Measurements from ENCODE around the gene RNGTT.

The RNGTT gene

DNA sequence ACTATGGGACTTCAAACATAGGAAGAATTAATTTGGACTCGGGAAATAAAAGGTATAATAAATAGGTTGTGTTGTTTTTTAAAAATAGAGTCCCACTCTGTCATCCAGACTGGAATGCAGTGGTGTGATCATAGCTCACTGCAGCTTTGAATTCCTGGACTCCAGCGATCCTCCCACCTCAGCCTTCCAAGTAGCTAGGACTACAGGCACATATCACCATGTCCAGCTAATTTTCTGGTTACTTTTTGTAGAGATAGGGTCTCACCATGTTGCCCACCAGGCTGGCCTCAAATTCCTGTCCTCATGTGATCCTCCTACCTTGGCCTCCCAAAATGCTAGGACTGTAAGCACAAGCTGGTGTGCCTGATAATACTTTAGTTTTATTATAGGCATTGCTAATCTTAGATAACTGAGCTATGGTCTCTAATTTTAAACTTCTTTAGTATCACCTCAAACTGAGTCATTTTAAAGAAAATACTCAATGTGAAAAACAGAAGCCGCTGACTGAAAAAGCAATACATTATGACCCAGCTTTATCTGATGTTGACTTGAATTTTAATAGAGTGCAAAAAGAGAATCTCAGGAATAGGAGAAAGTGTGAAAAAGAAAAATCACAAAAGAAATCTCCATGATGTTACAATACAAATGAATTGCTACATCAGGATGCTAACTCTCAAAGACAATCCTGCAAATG lies 251.0 kb downstream of the RNGTT start:
- no peak for DNase-seq

DNA sequence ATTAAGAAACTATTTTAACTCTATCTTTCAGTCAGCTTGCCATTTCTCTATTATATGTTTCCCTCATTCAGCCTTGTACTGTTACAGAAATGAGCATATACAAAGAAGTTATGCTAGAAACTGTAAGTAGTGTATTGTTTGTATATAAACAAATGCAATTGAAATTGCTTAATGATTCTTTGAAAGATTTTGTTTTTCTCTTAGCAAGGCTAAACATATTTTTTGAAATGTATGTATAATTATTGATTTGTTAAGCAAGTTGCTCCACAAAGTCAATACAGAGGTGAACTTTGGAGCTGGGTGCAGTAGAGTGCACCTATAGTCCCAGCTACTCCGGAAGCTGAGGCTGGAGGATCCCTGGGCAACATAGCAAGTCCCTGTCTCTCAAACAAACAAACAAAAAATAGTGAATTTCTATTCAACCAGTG lies 253.6 kb downstream of the RNGTT start:
- DNase-seq: no peak

DNA sequence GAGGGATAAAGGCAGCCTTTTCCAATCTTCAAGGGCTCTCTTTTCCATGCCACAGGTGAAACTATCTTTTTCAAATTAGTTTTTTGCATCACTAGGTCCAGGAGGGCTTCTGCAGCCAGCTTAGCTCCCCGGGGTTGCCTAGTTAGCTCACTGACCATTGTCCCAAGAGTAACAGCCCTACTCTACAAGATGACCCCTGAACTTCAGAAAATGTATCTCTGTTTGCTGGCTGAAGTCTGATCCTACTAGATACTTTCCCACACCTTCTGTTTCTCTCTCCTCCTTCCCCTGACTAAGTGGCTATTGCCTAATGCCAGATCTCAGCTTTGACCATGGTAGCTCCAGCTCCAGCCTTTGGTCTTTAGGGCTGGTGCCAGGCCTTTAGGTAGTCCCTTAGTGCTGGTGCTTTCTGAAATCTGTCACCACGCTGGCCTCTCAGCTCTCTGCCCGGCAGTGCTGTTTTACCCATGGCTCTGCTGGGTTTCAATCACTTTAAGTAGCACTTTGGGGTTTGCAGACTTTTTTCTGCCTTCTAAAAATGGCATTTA lies 255.1 kb downstream of the RNGTT start:
- DNase-seq: no peak

DNA sequence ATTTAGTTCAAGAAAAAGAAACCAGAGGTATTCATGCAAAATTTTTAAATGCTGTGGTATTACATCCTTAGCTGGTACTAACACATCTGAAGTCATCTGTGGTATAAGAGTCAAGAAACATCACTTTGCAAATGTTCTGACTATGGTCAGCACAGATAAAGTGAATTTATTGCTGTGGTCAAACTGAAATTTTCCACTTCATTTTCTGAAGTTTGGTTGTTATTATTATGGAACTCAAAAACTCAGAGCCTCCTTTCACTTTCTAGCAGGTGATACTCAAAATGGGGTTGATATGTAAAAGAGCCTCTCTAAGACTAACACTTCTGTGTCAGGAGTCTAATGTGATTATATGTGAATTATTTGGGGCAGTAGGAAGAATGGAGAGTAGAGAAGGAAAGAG lies 257.8 kb downstream of the RNGTT start:
- no peak for DNase-seq

DNA sequence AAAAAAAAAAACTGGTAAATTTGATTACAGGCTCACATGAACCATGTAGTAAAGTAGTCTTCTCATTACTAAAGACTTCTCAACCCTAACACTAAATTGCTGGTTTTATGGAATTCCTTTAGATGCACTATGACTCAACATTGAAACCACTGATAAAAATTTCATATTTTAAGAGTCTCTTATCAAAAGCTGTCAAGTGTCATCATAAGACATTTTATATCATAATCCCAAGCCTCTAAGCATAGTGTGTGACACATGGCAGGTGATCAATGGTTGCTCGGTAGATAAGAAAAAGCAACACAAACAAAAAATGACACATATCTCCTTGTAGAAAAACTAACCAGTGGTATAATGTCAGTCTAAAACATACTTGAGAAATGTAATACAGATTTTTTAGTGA lies 258.4 kb downstream of the RNGTT start:
- DNase-seq: no peak

DNA sequence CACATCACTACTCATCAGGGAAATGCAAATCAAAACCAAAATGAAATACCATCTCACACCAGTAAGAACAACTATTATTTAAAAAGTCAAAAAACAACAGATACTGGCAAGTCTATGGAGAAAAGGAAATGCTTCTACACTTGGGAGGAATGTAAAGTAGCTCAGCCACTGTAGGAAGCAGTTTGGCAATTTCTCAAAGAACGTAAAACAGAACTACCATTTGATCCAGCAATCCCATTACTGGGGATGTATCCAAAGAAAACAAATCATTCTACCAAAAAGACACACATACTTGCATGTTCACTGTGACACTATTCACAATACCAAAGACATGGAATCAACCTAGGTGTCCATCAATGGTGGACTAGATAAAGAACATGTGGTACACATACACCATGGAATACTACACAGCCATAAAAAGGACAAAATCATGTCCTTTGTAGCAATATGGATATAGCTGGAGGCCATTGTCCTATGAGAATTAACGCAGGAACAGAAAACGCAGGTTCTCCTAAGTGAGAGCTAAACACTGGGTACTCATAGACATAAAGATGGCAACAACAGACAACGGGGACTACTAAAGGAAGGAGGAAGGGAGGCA lies 260.4 kb downstream of the RNGTT start:
- DNase-seq: no peak

DNA sequence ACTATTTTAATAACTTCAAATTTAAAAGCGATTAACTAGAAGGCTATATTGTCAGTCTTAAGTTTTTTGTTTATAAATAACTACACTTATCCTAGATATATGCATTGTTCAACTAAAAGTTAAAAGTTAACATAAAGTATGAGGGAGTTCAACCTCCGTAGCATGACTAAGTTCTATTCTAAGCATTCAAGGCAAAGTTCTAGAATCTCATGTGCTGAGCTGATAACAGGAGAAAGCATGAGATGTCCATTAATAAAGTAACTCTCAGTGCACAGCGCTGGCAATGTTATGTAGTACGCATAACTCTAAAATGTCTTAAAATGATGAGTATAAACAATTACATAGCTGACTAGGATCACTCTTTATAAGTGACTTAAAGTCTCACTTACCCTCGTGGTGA lies 264.8 kb downstream of the RNGTT start:
- DNase-seq: no peak

DNA sequence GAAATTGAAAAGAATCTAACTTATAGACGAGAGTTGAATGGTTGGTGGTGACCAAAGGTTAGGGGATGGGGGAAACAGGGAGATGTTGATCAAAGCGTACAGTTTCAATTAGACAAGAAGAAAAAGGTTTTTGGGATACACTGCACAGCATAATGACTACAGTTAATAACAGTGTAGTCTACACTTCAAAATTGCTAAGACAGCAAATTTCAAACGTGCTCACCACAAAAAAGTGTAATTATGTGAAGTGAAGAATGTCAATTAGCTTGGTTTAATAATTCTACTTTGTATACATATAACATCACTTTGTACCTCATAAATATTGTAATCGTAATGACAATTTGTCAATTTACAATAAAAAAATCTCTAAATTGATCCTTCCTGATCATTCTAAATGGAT lies 267.5 kb downstream of the RNGTT start:
- DNase-seq: no peak

DNA sequence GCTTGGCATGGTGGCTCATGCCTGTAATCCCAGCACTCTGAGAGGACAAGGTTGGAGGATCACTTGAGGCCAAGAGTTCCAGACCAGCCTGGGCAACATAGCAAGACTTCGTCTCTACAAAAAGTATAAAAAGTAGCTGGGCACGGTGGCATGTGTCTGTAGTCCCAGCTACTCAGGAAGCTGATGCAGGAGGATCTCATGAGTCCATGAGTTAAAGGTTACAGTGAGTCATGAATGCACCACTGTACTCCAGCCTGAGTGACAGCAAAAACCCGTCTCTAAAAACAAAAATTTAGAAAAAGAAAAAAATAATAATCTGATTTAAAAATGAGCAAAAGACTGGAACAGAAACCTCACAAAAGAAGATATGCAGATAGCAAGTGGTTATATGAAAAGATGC lies 279.7 kb downstream of the RNGTT start:
- DNase-seq: no peak

DNA sequence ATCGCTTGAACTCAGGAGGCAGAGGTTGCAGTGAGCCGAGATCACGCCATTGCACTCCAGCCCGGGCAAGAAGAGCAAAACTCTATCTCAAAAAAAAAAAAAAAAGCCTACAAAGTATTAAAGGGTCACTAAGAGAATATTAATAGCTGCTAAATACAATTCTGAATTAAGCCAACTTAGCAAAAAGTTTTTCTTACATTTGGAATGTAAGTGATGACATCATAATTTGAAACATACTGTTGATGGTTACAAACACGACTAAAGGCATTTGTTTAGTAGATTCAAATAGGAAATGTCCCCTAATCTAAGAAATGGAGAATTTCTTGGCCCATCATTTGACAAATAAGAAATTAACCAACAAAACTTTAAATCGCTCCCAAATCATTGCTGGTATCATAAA lies 282.8 kb downstream of the RNGTT start:
- no peak for DNase-seq

DNA sequence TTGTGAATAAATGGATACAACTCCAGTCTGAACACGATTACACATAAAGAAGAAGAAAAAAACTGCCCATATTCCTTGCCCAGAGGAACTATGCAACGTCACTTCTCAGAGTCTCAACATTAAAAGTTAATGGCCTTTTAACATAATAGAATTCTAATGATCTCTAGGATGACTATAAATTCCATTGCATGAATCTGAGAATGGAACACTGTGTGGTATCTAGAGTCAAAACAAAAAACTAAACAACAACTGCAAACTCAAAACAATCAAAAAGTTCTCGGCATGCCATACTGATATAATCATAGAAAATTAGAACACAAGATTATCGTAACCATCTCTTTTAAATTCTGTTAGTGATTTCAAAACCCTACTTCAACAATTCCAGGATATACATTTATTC lies 283.6 kb downstream of the RNGTT start:
- DNase-seq: no peak

DNA sequence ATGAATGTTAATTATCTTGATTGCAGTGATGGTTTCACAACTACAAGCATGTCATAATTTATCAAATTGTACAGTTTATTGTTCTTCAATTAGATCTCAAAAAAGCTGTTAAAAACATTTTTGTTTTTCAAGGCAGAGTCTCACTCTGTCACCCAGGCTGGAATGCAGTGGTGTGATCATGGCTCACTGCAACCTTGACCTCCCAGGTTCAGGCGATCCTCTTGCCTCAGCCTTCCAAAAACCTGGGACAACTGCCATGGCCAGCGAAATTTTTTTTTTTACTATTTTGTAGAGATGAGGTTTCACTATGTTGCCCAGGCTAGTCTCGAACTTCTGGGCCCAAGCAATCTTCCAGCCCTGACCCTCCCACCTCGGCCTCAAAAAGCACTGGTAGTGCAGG lies 286.1 kb downstream of the RNGTT start:
- no peak for DNase-seq

DNA sequence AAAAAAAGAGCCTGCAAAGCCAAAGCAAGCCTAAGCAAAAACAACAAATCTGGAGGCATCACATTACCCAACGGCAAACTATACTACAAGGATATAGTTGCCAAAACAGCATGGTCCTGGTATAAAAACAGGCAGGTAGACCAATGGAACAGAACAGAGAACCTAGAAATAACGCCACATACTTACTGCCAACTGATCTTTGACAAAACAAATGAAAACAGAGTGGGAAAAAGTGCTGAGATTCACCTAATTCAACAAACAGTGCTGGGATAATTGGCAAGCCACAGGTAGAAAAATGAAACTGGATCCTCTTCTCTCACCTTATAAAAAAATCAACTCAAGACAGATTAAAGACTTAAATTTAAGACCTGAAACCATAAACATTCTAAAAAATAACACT lies 291.8 kb downstream of the RNGTT start:
- no peak for DNase-seq

DNA sequence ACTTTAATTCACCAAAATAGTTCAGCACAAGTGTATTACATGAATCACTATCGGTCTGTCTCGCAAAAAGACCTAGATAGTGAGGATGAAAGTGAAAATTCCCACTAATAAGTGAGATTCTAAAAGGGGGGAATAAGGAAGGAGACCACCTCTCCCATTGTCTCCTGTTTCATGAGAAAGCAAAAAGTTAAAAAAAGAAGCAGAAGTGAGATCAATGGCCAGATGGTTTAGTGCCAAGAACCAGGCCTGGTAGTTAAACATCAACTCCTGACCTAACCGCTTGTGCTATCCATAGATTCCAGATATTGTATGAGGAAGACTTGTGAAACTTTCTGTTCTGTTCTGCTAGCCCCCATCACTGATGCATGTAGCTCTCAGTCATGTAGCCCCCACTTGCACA lies 293.0 kb downstream of the RNGTT start:
- DNase-seq: no peak

DNA sequence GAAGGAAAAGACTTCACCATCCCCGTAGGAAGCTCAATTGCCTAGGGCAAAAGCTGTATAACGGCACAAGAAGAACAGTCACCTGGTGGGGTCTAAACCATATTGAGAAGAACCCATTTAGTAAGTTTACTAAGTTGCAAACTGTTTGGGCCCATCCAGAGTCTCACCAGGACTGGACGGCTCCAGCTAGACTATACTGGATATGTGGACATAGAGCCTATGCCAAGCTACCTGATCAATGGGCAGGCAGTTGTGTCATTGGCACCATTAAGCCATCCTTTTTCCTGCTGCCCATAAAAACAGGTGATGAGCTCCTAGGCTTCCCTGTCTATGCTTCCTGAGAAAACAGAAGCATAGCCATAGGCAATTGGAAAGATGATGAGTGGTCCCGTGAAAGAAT lies 293.9 kb downstream of the RNGTT start:
- no peak for DNase-seq

DNA sequence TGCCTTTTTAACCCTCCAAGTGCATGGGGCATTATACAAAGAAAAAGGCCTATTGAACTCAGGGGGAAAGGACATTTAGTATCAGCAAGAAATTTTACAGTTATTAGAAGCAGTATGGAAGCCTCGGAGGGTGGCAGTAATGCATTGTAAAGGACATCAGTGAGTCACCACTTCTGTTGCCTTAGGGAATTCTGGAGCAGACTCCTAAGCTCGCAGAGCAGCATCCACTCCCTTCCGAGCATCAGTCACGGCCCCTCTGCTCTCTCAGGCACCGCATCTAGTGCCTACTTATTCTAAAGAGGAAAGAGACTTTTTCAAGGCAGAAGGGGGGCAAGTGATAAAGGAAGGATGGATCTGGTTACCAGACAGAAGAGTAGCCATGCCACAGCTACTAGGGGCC lies 296.5 kb downstream of the RNGTT start:
- DNase-seq: no peak

DNA sequence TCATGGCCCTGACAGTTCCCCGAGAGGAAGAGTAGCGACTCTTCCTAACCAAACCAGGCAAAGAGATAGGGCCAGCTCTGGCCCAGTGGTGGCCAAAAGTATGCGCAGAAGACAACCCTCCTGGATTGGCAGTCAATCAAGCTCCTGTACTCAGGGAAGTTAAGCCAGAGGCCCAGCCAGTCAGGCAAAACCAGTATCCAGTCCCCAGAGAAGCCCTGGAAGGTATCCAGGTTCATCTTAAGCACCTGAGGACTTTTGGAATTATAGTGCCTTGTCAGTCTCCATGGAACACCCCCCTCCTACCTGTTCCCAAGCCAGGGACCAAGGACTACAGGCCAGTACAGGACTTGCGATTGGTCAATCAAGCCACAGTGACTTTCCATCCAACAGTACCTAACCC lies 298.3 kb downstream of the RNGTT start:
- DNase-seq: no peak

DNA sequence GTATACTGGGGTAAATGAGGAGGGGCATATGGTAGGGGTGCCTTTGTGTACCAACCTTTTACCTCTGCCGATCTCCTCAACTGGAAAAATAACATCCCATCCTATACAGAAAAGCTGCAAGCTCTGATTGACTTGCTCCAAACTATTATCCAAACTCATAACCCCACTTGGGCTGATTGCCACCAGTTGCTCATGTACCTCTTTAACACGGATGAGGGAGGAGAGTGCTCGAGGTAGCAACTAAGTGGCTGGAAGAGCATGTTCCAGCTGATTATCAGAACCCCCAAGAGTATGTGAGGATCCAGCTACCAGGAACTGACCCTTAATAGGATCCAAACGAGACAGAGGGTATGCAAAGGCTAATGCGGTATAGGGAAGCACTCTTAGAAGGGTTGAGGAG lies 299.6 kb downstream of the RNGTT start:
- no peak for DNase-seq

DNA sequence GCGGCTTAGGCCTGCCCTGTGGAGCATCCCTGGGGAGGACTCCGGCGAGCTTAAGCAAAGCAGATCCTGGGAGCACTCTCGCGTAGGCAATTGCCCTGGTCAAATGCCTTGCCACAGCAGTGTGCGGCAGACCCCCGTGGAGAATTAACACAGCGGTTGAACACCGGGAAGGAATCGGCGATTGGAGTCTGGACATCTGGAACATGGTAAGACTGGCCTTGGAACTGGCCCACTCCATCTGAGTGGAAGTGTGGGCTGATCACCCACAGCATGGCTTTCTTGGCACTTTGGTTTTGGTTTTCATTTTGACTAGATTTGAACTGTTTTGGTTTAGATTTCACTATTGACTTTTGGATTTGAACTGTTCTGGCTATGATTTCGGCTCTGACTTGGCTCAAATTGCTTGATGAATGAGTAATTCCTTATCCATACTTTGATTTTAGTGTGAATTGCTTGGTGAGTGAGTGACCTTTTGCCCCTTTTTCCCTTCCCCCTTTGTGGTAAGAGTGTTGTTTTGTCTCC lies 300.7 kb downstream of the RNGTT start:
- DNase-seq: no peak

DNA sequence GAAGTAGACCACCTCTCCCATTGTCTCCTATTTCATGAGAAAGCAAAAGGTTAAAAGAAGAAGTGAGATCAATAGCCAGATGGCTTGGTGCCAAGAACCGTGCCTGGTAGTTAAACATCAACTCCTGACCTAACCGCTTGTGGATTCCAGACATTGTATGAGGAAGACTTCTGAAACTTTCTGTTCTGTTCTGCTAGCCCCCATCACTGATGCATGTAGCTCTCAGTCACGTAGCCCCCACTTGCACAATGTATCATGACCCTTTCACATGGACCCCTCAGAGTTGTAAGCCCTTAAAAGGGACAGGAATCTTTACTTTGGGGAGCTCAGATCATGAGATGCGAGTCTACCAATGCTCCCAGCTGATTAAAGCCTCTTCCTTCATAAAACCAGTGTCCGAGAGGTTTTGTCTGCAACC lies 301.2 kb downstream of the RNGTT start:
- peak in 1 of 4 experiments; percentile 9 for DNase-seq

DNA sequence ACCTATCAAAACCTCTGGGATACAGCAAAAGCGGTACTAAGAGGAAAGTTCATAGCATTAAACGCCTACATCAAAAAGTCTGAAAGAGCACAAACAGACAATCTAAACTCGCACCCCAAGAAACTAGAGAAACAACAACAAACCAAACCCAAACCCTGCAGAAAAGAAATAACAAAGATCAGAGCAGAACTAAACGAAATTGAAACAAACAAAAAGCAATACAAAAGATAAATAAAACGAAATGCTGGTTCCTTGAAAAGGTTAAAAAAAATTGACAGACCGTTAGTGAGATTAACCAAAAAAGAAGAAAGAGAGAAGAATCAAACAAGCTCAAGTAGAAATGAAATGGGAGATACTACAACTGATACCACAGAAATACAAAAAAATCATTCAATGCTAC lies 302.3 kb downstream of the RNGTT start:
- DNase-seq: no peak

DNA sequence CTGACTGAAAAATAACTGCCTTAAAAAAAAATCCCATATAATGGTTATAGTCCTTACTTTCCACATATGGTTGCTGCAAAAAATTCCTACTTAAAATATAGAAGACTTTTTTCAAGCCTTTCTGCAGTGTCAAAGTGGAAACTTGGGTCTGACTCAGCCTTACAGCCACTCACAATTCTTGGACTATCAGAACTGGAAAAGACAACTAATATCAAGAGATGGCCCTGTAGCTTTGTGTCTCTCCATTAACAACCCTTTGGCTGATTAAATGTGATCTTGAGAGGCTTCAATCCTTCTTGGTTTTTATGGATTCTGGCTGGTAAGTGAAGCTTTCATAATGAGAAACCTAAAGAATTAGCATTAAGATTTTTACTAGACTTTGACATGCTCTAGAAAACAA lies 307.8 kb downstream of the RNGTT start:
- no peak for DNase-seq

DNA sequence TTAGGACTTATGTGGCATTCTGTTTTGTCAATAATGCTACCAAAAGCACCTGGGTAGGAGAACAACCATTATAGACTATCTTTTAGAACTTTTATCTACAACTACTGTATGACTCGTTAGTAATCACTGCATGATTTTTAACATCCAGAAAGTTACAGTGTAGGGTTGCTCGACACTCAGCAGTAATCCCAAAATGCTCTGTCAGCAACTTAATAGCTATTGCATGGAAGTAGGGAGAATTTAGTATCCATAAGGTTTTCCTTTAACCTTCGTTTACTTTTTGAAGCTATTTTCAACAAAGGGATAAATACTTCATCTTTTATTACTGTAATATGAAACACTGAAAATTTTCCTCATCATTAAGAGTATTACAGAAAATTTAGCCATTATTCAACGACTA lies 309.5 kb downstream of the RNGTT start:
- no peak for DNase-seq

DNA sequence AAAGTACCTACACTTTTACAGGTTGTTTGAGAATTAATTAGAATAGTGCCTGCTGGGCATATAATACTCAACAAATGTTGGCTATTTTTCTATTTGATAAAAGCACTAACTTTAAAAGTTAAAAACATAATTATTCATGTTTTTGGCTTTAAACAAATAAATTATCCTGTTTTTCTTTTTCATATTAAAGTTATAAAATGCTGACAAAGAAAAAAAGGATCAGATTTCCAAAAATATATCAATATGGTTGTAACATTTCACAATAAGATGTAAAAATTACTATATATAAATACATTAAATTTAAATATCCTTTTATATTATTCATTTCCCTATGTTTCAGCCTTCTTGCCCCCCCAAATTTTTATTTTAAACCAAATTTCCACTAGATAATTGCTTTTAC lies 312.0 kb downstream of the RNGTT start:
- DNase-seq: no peak
